Measurements from ENCODE around the gene UTP18. TPM values are rescaled to one million over a fixed set of nuclear protein-coding genes. Genes with fewer than 3 reads are reported as not detected.

The UTP18 gene
- total and polyA plus RNA-seq, 9 of the 15 experiments (the other 6 are each of a cell fraction or from before 2014, with no cell fraction given): 31.1 to 99.2 (median 66.7) TPM

GRCh38 chr17:51260237-51261023 lies at the start of gene UTP18 (continued):
- TF ChIP-seq HMGXB4 (CRISPR knock-in tag; IDR thresholded peaks at IDR 0.05): peak; percentile 57; the same call in 1 of the 2 replicates
- TF ChIP-seq VEZF1 (CRISPR knock-in tag; IDR thresholded peaks at IDR 0.05): peak; percentile 87
- TF ChIP-seq, protein P1, sequence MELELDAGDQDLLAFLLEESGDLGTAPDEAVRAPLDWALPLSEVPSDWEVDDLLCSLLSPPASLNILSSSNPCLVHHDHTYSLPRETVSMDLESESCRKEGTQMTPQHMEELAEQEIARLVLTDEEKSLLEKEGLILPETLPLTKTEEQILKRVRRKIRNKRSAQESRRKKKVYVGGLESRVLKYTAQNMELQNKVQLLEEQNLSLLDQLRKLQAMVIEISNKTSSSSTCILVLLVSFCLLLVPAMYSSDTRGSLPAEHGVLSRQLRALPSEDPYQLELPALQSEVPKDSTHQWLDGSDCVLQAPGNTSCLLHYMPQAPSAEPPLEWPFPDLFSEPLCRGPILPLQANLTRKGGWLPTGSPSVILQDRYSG (tag; conservative IDR thresholded peaks at IDR 0.05; ENCODE audit: low read depth): no peak
- TF ChIP-seq MXD1 (CRISPR knock-in tag; IDR thresholded peaks at IDR 0.05; ENCODE audit: borderline replicate concordance, poor library complexity, severe bottlenecking): no peak
- no peak for TF ChIP-seq FOXA3 (CRISPR knock-in tag; conservative IDR thresholded peaks at IDR 0.05 in 1 of 2, IDR thresholded peaks at IDR 0.05 in 1 of 2)
- TF ChIP-seq NUFIP1 (IDR thresholded peaks at IDR 0.05; ENCODE audit: partially characterized antibody): peak; percentile 63
- TF ChIP-seq RBM14 (IDR thresholded peaks at IDR 0.05; ENCODE audit: borderline replicate concordance, insufficient read depth, low read depth, low read length): peak; percentile 93; the same call in 1 of the 2 replicates
- no peak for TF ChIP-seq ZNF197 (CRISPR knock-in tag; IDR thresholded peaks at IDR 0.05; ENCODE audit: low read depth)
- no peak for TF ChIP-seq NFRKB (IDR thresholded peaks at IDR 0.05; ENCODE audit: low read depth)
